Measurements from ENCODE around the gene LDLRAP1.

LDLRAP1 gene

GRCh38 chr1:25524568-25525360, 18.6 kb upstream of the LDLRAP1 start:
- no peak for DNase-seq

- no peak for DNase-seq
Measured at GRCh38 chr1:25525361-25525688, 18.1 kb upstream of the LDLRAP1 start.

GRCh38 chr1:25526753-25527152, 16.7 kb upstream of the LDLRAP1 start:
- no peak for DNase-seq

- DNase-seq, result no peak
Measured at GRCh38 chr1:25527226-25527846, 16.1 kb upstream of the LDLRAP1 start.

GRCh38 chr1:25527946-25528595, 15.3 kb upstream of the LDLRAP1 start:
- DNase-seq, result no peak

GRCh38 chr1:25528881-25529517, 14.4 kb upstream of the LDLRAP1 start:
- no peak for DNase-seq

- no peak for DNase-seq
Measured at GRCh38 chr1:25529518-25530185, 13.8 kb upstream of the LDLRAP1 start.

GRCh38 chr1:25530186-25531081, 13.0 kb upstream of the LDLRAP1 start:
- no peak for DNase-seq

GRCh38 chr1:25531082-25531461, 12.3 kb upstream of the LDLRAP1 start:
- DNase-seq, result no peak

GRCh38 chr1:25532970-25533369, 10.4 kb upstream of the LDLRAP1 start:
- DNase-seq, result no peak

GRCh38 chr1:25533775-25534409, 9.5 kb upstream of the LDLRAP1 start:
- no peak for DNase-seq

GRCh38 chr1:25534410-25534788, 9.0 kb upstream of the LDLRAP1 start:
- no peak for DNase-seq

GRCh38 chr1:25536124-25536523, 7.3 kb upstream of the LDLRAP1 start:
- no peak for DNase-seq

- DNase-seq, result no peak
Measured at GRCh38 chr1:25537153-25537831, 6.1 kb upstream of the LDLRAP1 start.

GRCh38 chr1:25538191-25538767, 5.1 kb upstream of the LDLRAP1 start:
- no peak for DNase-seq

- DNase-seq, result no peak
Measured at GRCh38 chr1:25540750-25541342, 2.6 kb upstream of the LDLRAP1 start.

- no peak for DNase-seq
Measured at GRCh38 chr1:25541425-25541824, 2.0 kb upstream of the LDLRAP1 start.

GRCh38 chr1:25541889-25542658, 1.3 kb upstream of the LDLRAP1 start:
- no peak for DNase-seq

- no peak for DNase-seq
Measured at GRCh38 chr1:25543005-25543424, 391 bp upstream of the LDLRAP1 start.

All from DMS153 (cell line).